Smooth muscle cell of the brain vasculature (primary cell): ENCODE results near the gene BMP2.

ENCODE experiments used
- DNase-seq: peaks from one replicate; pipeline ENCODE4 v3.0.0-alpha.2; 2012; ENCODE audit warnings: low read depth, low spot score

The BMP2 gene

GRCh38 chr20:6829510-6830116 lies 62.1 kb downstream of the BMP2 start:
- DNase-seq = no peak
